HG03442 (cell line): Measurements from ENCODE around the gene RBM38.
A peak's percentile ranks its signal among the peaks of the same experiment; 100 is the strongest.

Experiments
- ATAC-seq: cut with Tn5 transposase; IDR thresholded peaks from one replicate; pipeline ENCODE4 v1.9.1; 2021; ENCODE audit warnings: mild to moderate bottlenecking, moderate library complexity; ENCODE audit not compliant: unreplicated experiment

Gene RBM38

DNA sequence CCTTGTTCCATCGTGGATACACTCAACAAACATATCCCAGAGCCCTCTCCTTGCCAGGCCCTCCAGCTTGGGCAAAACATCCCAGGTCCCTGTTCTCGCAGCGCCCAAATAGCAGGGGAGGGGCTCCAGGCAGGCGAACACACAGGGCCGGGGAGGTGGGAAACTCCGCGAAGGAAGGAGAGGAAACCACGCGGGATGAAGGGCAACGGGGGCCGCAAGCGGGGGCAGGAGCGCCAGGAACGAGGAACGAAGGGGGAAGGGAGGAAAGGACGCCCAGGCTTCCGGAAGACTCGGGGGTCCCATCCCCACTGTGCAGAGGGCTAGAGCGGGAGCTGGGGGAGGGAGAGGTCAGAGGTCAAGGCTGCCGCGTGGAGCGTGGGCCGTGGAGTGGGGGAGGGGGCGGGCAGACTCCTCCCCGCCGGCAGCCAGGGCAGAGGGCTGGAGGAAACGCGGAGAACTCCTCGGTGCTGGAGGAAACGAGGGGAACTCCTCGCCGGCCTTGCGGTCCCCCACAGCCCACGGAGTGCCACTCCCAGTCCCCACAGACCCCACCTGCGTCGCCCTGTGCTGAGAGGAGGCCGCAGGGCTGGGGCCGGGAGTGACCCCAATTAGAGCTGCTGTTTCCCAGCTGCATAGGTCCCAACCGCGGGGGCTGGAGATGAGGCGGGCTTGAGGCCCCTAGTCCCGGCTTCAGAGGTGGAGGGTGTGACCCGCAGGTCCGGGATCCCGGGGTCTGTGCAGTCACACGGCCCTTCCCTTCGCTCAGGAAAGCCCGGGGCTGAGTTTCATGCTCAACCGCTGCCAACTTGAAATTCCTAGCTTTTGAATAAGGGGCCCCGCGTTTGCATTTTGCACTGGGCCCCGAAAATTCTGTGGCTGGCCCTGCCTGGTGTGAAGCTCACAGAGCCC lies 1.2 kb upstream of the RBM38 start:
- no peak for ATAC-seq

DNA sequence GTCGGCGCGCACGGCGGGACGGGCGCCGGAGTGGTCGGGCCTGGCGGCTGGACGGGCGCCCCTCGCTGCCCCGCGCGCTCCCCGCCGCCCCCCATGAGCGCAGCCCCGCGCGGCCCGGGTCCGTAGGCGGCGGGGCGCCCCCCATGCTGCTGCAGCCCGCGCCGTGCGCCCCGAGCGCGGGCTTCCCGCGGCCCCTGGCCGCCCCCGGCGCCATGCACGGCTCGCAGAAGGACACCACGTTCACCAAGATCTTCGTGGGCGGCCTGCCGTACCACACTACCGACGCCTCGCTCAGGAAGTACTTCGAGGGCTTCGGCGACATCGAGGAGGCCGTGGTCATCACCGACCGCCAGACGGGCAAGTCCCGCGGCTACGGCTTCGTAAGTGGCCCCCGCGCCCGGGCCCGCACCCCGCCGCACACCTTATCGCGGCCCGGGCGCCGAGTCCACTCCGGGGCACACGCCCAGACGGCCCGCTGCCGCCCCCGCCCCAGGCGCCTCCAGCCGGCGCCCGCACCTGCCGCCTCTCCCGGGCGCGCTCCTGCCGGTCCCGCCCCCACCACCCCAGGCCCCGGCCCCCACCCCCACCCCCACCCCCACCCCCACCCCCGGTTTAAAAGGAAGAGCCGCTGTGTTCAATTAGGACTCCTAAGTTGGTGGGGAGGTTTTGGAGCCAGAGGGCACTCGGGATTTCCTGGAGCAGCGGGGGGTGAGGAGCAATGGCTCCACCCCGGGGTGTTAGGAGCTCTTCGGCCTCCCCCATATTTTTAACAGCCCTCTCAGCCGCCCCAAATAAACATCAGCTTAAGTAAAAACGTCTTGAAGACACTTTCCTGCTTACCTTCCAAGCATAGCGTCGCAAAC lies 474 bp downstream of the RBM38 start:
- peak; percentile 5 for ATAC-seq

GRCh38 chr20:57392512-57393271 lies 1.5 kb downstream of the RBM38 start:
- no peak for ATAC-seq

DNA sequence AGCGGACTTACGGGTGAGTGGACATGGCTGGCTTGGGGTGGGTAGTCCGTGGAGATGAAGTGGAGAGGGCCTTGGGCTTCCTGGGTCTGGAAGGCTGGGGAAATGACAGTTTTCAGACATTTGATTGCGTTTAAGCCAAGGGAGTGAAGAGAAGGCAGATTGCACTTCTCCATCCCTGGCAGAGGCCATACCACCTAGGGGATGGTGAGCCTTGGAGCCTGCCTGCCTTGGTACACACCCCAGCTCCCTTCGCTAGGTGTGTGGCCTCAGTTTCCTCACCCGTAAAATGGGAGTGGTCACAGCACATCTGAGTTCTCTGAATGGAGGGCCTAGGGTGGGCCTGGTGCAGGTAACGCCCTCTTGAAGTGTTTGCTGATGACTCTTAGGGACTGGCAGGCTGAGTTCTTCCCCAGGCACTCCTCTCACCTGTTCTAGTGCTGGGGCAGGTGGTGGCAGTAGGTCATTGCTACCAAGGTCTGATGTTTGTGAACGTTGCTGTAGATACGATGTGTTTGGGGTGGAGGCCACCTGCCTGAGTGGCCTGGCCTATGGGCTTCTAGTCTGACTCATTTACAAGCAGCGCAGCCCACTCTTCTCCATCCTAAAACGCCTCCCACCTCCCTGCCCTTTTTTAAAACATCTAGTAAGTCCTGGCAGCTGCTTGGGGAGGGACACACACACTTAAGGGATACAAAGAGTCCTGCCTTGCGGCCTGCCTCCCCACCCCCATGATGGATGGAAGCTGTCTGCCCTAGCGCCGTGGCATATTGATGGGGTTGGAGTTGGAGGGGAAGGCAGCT lies 2.3 kb downstream of the RBM38 start:
- ATAC-seq: no peak

DNA sequence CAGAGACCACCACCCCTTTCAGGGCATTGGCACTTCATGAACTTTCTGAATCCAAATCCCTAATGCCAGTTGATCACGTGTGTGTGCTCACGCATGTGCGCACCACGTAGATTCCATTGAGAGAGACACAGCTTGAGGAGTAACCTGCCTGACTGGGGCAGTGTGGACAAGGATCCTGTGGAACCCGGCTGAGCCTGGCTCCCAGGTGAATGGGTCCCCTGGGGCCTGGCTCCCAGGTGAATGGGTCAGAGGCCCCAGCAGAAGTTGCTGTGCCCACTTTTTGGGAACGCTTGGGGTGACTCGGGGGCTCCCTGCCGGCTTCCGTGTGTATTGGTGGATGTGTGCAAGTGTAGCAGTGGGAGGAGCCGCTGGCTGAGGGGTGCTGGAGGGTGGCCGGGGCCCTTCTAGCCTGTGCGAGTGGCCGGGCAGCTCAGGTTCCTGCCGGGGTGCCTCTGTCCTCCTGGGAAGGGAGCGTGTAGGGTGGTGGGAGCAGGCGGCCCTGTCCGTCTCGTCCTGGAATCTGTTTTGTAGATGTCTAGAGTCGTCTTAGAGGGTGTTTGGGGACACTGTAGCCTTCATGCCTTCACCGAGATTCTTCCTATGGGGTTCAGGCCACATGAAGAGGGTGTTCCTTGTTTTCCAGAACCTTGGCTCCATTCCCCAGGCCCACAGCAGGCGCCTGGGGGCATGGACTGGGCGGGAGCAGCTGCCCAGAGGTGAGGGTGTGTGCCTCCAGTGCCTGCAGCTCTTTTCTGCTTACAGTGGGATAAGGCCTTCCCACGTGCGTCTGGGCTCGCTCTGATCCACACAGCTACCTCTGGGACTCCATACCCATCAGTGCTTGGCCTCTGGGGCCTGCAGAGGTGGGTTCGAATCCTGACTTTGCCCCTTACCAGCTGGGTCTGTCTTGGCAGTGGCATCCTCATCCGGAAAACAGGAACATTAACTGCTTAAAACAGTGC lies 3.2 kb downstream of the RBM38 start:
- no peak for ATAC-seq

DNA sequence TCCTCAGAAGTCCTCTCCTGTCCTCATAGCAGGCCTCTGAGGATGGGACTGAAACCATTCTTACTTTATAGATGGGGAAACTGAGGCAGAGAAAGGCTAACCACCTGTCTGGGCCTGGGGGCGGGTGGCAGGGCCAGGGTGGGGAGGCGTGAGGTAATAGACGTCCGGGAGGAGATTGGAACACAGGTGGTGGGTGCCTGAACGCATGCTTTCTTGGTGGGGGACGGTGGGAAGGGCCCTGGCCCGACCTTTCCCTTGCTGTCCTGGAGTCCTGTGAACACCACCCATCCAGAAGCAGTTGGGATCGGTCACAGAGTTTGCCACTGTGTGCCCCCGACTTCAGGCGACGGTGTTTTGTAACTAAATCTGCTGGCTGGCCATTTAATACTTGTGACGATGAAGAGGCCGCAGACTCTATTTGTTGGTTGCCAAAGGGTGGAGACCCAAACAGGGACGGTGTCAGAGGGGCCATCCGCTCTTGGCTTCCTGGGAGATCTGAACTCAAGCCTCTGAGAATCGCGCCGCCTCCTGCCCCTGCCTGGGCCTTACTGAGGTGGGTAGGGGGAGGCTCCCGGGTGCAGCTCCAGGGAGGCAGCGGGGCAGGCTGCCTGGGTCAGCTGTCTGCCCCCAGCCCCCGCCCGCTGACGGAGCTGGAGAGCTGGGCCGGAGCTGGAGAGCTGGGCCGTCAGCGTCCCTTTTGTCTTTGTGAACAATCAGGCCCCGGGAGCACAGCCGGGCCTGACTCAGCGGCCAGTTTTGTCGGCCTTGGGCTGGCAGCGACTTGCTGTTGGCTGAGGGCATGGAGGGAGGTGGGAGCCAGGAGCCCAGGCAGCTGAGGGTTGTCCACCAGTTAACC lies 4.1 kb downstream of the RBM38 start:
- no peak for ATAC-seq

- ATAC-seq: no peak
These were observed 5.2 kb downstream of the RBM38 start for GRCh38 chr20:57396212-57396983.

DNA sequence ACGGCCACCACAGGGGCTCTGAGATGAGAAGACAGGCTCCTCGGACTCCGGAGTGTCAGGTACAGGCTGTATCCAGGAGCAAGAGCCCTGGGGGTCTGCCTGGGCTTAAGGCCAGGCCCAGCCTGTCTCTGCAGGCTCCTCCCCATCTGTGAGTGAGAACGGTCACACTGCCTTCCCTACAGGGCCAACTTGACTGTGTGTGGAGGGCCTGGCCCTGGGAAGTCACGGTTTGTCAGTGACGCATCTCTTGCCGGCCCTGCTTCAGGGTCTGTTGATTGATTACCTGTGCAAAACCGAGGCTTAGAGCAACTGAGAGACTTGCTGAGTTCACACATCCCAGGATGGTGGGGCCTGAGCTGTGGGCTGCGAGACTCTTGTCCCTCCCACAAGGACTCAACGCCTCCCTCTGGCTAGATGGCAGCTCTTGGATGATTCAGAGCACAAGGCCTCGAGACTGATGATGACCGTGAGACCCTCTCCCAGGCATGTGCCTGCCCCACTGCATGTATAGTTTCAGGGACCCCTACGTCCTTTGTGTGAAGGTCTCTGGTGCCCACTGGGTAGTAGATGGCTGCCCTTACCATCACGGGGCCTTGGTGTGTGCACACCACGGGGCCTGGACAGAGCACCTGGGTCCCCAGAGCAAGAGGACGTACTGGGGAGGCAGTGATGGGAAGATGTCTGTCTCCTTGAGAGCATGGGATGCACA lies 5.9 kb downstream of the RBM38 start:
- no peak for ATAC-seq

DNA sequence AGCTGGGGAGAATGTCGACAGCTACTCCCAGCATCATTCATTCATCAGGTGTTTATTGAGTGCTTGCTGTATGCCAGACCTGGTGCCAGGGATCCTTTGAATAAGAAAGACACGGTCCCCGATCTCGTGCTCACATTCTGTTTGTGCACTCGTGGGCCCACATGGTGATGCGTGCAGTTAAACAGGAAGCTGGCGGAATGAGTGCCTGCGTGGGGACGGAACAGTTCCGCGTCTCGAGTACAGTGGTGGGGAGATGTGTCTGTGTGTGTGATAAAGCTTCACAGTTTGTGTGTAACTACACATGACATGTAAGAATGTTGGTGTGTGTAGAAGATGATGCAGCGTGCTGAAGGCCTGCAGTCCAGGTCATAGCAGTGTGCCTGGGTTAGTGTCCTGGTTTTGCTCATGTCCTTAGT lies 6.5 kb downstream of the RBM38 start:
- ATAC-seq: no peak

DNA sequence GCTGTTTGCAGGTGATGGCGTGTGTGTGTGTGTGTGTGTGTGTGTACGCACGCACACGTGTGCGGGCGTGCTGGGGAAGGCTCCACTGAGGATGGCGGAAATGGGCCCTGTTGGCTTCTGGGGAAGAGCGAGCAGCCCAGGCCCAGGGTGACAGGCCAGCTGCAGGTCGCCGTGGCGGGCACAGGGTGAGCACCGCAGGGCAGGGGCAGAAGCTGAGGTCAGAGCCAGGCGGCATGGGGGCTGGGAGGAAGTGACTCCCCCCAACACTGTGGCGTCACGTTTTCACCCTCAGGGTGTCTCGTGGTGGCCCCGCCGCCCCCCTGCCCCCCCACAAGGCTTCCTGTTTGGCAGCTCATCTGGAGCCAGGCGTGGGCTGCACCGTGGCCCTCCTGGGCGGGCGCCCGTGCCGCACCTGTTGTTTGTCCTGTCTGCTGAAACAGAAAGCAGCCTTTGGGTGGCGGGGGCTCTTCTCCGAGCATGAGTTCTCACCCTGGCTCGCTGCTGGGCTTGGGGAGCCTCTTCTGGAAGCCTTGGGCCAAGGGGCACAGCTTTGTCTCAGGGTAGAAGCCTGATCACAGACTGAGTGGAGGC lies 7.1 kb downstream of the RBM38 start:
- peak; percentile 43 for ATAC-seq

DNA sequence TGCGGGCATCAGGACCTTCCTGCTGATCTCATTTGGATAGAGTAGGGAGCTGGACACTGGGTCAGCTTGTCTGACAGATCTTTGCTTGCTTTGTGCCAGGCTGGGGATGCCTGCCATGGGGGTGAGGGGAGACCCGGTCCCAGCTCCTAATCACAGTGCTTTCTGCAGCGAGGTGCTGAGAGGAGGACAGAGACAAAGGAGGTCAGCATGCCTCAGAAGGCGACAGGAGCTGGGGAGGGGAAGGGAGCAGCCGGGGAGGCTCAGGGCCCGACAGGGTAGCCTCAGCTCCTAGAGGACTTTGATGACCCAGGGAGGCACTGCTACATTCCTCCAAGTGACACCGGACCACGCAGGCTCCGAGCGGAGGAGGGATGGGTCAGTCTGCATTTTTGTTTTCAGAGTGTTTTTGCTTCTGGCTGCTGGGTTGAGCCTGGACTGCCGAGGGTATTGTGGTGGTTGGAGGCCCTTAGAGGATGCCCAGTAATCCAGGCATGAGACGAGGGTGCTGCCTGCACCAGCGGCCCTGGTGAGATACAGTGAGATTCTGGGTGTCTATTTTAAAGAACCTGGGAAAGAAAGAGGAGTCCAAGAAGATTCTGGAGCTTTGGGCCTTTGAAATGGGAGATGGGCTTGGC lies 7.8 kb downstream of the RBM38 start:
- no peak for ATAC-seq

DNA sequence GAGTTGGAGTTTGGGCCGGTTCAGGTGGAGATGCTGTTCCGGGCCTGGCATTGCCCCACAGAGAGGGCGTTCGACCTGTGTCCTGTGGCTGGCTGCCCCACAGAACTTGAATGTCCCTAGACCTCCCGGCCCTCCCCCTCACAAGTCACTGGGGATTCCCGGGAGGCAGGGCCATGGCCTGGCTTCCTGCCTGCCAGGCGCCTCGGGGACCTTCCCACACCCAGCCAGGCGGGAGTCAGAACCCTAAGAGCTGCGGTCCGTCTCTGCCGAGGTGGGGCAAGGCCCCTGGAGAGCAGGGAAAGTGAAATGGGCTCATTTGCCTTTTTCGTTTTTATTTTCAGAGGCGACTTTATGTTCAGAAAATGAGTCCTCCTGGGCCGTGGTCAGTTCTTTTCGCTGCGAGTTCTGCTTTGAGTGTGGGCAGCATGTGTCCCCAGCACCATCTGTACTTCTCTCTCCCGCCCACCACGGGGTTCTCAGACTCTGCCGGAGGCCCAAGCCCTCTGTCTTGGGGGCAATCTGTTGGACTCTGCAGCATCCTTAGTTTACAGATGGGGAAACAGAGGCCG lies 8.5 kb downstream of the RBM38 start:
- ATAC-seq: peak; percentile 38

DNA sequence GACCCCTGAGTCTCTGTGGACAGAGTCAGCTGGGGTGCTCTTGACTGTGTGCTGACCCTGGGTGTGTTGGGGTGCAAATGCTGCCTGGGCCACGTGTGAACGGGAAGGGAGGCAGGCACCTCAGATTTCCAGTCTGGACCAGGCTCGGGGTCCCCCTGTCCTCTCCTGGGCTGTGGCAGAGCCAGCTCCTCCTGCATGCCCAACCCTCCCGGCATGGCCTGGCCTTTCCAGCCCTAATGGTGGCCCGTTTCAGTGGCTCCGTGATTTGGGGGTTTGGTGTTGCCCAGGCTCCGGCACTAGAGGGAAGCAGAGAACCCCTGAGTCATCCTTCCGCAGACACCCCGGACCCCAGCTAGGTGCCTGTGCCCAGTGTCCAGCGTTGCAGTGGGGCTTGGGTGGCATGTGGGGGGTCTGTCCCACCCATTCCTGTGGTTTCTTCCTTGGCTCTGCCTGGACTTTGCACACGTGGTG lies 9.1 kb downstream of the RBM38 start:
- no peak for ATAC-seq

DNA sequence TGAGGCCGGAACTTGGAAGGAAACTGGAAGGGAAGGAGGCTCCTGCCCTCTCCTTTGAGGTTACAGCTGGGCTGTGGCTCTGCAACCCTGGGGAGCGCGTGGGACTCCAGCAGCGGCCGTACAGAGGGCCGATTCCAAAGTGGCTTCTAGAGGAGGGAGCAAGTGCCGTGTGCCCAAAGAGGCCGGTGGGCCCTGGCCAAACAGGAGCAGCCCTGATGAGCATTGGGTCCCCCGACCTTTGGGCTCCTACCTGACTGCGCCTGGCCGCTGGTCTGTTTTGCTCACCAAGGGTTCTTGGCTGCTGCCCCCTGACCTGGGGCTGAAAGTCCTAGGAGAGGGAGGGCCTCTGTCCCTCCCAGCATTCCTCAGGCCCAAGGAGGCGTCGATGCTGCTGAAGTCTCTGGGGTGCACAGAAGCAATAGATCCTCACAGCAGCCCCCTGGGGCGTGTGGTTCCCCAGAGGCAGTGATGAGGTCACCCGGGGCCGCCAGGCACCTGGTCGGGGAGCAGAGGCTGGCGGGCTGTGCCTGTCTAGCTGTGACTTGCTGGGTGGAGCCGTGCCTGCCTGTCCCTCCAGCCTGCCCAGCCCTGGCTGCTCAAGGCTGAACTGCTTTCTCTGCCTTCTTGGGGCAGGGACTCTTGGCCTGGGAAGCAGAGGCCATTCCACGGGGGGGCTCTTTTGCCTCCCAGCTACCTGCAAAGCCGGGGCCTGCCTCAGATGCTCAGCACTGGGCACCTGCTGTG lies 9.8 kb downstream of the RBM38 start:
- no peak for ATAC-seq

DNA sequence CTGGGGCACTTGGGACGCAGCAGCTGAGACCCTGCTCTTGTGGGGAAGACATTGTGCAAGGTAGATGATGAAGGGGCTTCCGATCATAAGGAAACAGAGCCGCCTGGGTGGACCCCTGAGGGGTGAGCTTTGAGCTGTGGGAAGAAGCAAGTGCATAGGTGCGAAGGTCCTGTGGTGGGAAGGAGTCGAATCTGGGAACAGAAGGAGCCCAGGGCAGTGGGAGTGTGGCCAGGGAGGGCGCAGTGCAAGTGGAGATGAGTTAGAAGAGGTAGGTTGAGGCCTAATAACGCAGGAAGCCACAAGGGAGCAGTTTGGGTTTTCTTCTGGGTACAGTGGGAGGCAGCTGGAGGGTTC lies 10.3 kb downstream of the RBM38 start:
- no peak for ATAC-seq
